Measurements from ENCODE around the gene RLN3.
"Not testable (repeated sequence)": the region's sequence is repeated elsewhere in the genome, so short reads cannot be mapped to it uniquely, and the experiment has no call there.

DNA sequence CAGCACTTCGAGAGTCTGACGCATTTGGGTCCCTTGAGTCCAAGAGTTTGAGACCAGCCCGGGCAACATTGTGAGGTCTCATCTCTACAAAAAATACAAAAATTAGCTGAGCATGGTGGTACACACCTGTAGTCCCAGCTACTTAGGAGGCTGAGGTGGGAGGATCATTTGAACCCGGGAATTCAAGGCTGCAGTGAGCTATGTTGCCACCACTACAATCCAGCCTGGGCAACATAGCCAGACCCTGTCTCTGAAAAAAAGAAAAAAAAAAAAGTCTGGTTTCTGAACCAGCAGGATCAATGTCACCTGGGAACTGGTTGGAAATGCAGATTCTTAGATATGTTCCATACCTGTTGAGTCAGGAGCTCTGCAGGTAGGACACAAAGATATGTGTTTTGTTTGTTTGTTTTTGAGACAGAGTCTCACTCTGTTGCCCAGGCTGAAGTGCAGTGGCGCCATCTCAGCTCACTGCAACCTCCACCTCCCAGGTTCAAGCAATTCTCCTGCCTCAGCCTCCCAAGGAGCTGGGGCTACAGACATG, 1.2 kb upstream of the RLN3 start:
- TF ChIP-seq, protein P1, sequence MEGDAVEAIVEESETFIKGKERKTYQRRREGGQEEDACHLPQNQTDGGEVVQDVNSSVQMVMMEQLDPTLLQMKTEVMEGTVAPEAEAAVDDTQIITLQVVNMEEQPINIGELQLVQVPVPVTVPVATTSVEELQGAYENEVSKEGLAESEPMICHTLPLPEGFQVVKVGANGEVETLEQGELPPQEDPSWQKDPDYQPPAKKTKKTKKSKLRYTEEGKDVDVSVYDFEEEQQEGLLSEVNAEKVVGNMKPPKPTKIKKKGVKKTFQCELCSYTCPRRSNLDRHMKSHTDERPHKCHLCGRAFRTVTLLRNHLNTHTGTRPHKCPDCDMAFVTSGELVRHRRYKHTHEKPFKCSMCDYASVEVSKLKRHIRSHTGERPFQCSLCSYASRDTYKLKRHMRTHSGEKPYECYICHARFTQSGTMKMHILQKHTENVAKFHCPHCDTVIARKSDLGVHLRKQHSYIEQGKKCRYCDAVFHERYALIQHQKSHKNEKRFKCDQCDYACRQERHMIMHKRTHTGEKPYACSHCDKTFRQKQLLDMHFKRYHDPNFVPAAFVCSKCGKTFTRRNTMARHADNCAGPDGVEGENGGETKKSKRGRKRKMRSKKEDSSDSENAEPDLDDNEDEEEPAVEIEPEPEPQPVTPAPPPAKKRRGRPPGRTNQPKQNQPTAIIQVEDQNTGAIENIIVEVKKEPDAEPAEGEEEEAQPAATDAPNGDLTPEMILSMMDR (conservative IDR thresholded peaks at IDR 0.05; ENCODE audit: low read depth, low read length): not testable (repeated sequence)
- not testable (repeated sequence) for TF ChIP-seq EZH2 (IDR thresholded peaks at IDR 0.05; ENCODE audit: borderline replicate concordance, low read depth, low read length, poor library complexity, severe bottlenecking)

Measured in A673 (cell line).